ENCODE data around the gene RPS16.

DNA sequence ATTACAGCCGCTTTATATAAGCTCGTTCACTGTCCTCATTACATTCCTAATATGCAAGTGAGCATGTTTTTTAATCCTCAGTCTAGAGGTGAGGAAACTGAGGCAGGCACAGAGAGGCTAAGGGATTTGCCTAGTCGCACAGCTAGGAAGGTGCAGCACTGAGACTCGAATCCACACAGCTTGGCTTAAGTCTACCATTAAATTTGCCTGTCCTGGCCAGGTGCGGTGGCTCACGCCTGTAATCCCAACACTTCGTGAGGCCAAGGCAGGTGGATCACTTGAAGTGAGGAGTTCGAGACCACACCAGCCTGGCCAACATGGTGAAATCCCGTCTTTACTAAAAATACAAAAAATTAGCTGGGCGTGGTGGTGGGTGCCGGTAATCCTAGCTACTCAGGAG is 8.0 kb downstream of the RPS16 start:
- TF ChIP-seq ZNF274 (IDR thresholded peaks at IDR 0.05; ENCODE audit: low read depth, low read length) (no peak), SUZ12 (IDR thresholded peaks at IDR 0.05; ENCODE audit: extremely low read depth, insufficient read depth, insufficient read length) (no peak), YY1 (IDR thresholded peaks at IDR 0.05; ENCODE audit: insufficient read depth, insufficient read length) (no peak)
